Measurements from ENCODE around the gene MICOS13. TPM values are rescaled to one million over a fixed set of nuclear protein-coding genes. Genes with fewer than 3 reads are reported as not detected.

The MICOS13 gene
- total RNA-seq, 1 experiment from 2014 or later: 81.0 TPM

DNA sequence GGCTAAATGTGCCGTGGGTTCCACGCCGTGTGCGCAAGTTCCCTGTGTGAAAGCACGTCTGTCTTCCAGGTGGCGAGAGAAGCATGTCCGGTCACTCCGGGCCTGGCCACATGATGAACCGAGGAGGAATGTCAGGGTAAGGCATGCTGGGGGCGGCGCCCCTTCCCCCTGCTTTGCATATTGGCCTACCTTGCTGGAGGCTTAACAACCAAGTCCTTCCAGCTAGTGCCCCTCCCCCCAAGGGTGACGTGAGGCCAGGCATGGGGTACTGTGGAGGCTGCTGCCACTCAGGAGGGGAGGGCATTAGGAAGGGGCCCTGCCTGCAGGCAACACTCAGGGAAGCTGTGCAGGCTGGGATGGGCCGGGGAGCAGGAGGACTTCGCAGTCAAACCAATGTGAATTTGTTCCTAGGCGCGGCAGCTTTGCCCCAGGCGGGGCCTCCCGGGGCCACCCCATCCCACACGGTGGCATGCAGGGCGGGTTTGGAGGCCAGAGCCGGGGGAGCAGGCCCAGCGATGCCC lies 12.5 kb downstream of the MICOS13 start:
- no peak for DNase-seq (ENCODE audit: low spot score)

DNA sequence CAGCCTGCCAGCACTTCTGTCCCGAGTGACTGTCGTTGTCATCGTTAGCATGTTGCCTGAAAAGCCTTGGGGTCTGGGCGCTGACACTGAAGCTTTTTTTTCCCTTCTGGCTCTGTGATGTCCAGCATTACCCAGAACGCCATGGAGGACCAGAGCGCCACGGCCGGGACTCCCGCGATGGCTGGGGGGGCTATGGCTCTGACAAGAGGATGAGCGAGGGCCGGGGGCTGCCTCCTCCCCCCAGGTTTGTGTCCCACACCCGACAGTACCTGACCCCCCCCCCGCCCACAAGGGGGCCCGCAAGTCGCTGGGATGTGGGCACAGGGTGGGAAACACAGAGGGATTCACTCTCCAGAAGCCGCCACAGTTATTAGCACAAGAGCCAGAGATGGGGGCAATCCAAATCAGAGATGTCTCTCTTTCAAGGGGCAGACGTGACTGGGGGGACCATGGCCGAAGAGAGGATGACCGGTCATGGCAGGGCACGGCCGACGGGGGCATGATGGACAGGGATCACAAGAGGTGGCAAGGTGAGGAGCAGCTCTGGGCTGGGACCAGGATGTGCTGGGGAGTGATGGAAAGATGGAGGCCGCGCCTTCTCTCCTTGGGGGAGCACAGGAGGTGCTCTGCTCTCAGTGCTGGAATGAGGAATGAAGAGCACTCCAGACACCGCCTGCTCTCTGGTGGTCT lies 13.2 kb downstream of the MICOS13 start:
- no peak for DNase-seq (ENCODE audit: low spot score)

DNA sequence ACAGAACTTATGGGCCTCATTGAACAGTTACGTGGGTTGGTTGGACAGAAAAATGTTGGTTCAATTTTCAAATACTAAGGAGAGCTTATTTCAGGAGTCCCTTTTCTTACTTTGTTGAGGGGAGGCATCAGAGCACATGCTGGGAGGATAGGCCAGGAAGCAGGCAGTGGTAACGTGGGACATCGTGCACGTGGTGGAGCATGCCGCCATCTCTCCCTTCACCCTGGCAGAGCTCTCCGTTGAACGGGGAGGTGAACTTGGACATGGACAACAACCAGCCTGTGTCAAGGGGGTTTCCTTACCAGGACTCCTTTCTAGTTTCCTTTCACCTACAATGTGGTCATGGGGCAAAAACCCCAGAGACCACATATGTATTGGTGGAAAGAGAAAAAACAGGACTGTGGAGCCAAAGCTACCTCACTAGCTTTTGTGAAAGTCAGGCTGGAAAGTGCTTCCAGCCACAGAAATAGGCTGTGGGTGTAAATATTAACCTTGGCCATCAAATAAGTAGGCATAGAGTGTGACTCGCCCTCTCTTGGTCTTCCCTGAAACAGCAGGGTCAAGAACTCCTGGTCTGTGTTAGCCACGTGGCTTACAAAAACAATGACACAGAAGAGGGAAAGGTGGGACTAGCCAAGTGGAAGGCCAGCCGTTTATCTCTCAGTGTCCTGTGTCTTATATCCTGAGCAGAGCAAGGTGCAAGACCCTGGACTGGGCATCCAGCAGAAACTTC lies 14.4 kb downstream of the MICOS13 start:
- DNase-seq (ENCODE audit: low spot score): peak; percentile 69

DNA sequence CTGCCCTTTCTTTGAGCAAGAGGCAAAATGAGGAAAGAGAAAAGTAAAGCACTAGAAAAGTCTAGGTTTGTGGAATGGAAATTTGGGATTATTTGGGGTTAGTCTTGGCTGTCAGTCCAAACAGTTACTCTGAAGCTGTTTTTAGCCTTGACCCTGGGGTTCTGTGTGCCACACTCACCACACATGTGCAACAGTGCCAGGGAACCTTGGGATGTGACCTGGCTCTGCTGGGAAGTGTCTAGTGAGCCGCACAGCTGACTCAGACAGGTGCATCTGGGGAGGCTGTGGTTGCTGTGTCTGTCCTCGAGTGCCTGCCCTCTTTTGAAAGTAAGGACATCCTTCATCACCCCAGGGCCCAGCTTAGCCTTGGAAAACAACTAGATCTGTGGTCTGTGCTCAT lies 15.8 kb downstream of the MICOS13 start:
- no peak for DNase-seq (ENCODE audit: low spot score)

DNA sequence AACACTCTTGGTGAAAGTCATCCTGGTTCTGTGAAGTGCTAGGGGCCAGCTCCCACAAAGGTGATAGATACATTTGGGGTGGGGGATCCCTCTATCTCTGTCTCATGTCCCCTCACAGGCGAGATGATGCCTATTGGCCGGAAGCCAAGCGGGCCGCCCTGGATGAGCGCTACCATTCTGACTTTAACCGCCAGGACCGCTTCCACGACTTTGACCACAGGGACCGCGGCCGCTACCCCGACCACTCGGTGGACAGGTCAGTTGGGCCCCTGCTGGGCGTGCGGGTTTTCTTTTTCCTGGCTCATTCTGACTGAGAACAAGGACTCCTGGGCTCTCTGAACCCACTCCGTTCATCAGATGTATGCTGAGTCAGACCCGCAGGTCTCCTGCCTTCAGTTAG lies 16.4 kb downstream of the MICOS13 start:
- DNase-seq (ENCODE audit: low spot score): no peak

DNA sequence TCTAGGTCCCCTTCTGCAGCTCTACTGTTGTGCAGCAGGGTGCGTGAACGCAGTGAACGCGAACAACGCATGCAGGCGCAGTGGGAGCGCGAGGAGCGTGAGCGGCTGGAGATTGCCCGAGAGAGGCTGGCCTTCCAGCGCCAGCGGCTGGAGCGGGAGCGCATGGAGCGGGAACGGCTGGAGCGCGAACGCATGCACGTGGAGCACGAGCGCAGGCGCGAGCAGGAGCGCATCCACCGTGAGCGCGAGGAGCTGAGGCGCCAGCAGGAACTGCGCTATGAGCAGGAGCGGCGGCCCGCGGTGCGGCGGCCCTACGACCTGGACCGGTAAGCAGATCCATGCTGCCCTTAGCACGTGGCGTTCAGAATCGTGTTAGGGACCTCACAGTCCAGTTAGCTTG lies 18.8 kb downstream of the MICOS13 start:
- DNase-seq (ENCODE audit: low spot score): no peak

DNA sequence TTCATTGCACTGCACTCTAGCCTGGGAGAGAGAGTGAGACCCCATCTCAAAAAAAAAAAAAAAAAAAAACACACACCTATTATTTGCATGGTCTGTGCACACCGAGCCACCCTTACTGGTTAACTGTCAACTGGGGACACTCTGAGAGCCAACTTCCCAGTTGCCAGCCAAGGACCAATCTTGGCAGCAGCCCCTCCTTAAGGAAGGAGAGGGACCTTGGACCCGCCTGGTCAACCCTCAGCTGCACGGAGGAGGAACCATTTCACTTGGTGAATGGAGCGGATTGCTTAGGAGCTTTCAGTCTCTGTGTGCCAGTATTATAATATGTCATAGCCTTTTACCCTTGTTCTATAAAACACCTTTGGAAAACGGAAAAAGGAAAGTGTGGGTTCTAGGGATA lies 24.9 kb downstream of the MICOS13 start:
- no peak for DNase-seq (ENCODE audit: low spot score)

DNA sequence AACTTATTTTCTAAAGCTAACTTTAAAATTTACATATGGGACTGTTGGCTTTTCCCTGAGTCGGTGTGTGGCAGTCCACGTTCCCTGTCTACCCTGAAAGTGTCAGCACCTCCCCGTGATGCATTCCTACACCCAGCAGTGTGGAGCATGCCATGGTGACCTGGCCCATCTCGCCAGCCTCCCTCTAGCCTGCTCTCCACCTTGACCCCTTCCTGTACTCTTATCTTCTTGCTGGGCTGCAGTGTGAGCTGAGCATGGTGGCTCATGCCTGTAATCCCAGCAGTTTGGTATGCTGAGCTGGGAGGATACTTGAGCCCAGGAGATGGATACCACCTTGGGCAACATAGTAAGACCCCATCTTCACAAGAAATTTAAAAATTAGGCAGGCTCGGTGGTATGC lies 25.4 kb downstream of the MICOS13 start:
- no peak for DNase-seq (ENCODE audit: low spot score)

DNA sequence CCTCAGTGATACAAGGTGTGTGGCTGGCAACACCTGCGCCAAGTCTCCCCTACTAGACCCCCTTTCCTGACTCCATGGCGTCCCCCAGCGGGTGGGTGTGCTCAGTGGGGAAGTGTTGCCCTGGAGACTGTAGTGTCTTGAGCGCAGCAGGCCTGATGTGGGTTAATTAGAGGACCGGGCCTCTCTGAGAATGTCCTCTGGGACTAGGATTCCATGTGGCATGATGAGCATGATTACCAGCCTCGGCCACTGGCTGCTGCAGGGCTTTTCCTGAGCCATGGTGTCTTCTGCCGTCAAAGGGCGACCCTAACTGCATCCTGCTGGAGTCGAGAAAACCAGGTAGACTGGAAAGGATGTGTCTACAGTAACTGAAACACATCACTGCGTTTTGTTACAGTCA lies 28.1 kb downstream of the MICOS13 start:
- no peak for DNase-seq (ENCODE audit: low spot score)

DNA sequence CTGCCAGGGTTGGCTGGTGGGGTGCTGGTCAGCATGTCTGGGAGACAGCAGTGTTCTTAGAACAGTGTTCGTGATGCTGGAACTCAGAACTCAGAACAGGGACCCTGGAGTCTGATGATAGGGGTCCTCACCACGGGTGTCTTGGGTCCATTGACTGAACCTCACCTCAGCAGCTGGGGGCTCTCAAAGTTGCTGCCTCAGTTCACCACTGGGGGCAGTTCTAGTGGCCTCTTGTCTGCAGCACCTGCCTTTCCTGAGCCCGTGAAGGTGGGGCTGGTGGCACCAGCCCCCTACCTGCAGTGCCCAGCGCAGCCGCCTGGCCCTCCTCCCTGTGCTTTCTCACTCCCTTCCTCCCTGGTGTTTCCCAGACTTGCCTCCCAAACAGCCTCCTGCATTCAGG lies 29.0 kb downstream of the MICOS13 start:
- no peak for DNase-seq (ENCODE audit: low spot score)

DNA sequence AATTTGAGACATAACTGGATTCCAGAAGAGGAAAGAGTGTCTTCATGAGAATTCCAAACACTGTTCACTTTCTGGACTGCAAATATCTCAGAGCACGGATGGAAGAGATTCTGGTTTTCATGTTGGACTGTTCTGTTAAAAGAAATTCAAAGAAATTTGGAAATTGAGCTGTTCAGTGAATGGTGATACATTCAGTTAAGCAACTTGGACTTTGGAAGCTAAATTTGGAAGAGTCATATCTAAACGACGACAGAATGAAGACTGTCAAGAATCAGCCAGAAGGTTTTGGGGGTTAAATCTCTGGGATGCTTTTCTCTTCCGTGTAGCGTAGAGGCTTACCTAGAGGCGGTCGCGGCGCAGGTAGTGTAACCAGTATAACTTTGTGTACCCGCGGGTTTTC lies 31.9 kb downstream of the MICOS13 start:
- DNase-seq (ENCODE audit: low spot score): no peak

DNA sequence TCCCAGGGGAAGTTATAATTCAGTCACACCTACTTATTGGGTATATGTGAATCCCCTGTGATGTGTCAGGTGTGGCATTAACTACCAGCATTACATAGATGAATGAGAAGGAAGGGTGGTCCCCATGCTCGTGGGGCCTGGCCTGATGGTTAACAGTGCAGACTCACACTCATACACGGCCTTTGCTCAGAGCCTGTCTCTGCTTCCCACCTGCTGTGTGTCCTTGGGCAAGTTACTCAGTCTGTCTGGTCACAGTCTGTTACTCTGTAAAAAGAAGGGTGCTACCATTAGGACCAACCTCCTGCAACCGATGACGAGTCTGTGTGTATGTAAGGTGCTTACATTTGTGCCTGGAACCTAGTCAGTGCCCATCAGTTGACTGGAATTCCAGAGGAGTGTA lies 33.6 kb downstream of the MICOS13 start:
- DNase-seq (ENCODE audit: low spot score): no peak

DNA sequence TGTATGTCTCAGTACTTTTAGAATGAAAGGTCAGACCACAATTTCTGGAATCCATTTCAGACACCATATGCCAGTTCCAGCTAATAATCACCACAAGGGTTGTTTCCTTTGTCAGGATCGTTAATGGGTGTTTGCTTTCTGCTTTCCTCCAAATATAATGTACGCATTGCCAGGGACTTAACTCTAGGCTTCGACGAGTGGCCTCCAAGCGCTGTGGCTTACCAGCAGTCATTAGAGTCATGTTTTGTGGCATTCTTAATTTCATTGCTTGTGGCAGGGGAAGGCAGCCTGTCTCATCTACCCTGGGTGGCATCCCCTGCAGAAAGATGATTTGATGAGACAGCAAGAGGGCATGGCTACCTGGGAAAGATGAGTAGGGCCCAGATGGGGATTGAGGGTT lies 34.9 kb downstream of the MICOS13 start:
- no peak for DNase-seq (ENCODE audit: low spot score)

DNA sequence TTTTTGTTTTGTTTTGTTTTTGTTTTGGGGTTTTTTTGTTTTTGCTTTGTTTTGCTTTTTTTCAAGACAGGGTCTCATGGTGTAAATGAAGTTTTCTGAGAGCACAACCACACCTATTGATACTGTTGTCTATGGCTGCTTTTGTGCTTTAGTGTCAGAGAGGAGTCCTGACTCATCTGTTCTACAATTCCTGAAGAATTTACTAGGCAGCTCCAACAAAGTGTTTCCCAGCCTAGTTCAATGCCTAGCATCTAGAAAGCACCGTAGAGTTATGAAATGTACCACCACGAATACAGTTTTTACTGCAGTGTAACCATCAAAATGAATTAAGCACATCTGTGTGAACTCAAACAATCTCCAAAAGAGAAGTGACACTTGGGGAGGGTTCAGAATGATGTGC lies 36.3 kb downstream of the MICOS13 start:
- DNase-seq (ENCODE audit: low spot score): no peak

DNA sequence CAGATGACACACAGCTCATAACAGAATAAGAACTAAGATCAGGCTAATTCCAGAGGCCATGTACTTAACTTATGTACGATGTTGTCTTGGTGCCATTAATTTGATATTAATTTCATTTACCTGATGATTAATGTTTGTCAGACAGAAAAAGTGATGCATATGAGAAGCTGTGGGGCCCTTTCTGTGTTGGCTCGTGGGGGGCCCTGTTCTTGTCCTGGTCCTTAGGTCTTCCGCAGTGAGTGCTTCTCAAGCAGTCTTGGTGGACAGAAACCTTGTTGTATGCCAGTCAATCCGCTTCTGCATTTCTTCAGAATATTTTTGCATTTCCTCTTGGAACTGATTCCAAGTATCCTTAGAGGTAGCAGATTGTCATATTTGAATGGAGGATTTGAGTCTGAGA lies 37.3 kb downstream of the MICOS13 start:
- no peak for DNase-seq (ENCODE audit: low spot score)

DNA sequence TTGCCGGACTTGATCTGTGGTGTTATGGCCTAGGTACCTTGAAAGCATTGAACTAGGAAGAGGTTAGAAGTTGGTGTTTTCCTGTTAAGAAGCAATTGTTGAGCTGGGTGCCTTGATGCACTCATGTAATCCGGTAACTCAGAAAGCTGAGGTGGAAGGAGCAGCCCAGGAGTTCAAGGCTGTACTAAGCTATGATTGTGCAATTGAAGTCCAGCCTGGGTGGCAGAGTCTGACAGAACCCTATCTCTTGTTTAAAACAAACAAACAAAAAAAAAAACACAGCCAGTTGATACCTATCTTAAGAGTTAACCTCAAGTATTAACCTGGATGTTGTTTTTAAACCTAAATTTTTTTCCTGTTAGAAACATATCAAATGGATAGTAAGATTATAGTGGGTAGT lies 38.1 kb downstream of the MICOS13 start:
- no peak for DNase-seq (ENCODE audit: low spot score)

DNA sequence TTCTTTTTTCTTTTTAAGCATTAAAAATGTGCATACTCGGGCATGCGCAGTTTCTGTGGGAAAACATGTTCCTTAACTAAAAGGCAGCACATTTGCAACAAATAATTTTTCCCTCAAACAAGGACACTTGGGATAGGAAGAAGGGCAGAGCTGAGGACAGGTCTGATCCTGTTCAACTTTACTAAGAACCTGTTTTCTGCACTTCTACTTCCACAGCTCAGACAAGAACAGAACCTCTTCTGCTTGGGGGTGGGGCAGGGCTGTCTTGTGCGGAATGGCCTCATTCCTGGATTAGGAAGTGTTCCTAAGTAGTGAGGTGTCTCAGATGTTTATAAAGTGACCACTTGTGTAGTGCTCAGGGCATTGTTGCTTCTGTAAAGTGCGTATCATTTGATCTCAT lies 39.1 kb downstream of the MICOS13 start:
- DNase-seq (ENCODE audit: low spot score): no peak

DNA sequence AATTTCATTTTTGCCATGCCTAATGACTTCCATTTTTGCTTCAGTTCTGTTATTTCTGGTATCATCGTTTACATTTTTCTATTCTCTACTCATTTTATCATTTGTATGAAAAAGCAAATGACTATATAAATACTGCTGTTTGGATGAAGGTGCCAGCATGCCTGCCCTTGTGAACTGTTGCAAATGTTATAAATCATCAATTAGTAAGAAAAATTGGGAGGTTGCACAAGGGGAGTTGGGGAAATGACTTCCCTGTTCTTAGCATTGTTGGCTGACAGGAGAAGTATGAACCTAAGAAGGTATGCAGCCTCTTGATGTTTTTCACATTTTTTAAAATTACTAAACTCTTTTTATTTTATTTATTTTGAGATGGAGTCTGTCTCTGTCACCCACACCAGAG lies 42.3 kb downstream of the MICOS13 start:
- no peak for DNase-seq (ENCODE audit: low spot score)

DNA sequence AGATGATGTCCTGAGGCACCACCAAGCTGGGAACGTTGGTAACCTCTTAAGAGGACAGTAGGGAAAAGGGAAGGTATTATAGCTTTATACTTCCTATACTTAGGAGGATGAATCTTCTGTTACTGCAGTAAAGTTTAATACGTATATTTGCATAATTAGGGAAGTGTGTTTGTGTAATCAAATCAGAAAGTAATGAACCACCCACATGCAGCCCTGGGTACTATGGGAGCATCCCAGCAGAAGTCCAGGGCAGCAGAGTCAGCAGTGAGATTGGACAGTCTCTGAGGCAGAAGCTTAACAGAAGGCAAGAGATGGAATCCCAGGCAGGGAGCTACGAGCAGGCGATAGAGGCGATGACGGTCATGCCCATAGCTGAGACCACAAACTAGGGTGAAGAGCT lies 44.9 kb downstream of the MICOS13 start:
- no peak for DNase-seq (ENCODE audit: low spot score)

DNA sequence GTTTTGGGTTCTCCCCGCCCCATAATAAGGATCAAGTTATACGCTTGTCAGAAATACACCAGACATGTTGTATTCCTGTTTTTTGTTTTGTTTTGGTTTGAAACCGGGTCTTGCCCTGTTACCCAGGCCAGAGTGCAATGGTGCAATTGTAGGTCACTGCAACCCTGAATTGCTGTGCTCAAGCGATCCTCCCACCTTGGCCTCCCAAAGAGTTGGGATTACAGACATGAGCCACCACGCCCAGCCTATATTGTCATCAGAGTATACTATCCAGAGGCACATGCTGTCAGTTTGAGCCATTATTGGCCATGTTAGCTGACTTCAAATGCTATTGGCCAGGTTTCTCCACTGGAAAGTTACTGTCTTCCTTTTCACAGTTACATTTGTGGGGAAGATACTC lies 47.7 kb downstream of the MICOS13 start:
- no peak for DNase-seq (ENCODE audit: low spot score)

DNA sequence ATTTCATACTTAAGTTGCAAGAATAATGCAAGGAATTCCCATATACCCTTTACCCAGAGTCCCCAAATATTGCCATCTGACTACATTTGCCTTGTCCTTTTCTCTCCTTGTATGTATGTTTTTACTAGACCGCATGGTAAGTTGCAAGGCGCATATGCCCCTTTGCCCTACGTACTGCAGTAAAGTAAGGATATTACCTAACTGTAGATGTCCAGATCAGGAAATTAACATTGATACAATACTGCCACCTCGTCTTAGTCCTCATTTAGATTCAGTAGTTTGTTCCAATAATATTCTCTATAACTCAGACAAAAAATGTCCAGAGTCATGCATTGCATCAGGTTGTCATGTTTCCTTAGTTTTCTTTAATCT lies 48.1 kb downstream of the MICOS13 start:
- no peak for DNase-seq (ENCODE audit: low spot score)

DNA sequence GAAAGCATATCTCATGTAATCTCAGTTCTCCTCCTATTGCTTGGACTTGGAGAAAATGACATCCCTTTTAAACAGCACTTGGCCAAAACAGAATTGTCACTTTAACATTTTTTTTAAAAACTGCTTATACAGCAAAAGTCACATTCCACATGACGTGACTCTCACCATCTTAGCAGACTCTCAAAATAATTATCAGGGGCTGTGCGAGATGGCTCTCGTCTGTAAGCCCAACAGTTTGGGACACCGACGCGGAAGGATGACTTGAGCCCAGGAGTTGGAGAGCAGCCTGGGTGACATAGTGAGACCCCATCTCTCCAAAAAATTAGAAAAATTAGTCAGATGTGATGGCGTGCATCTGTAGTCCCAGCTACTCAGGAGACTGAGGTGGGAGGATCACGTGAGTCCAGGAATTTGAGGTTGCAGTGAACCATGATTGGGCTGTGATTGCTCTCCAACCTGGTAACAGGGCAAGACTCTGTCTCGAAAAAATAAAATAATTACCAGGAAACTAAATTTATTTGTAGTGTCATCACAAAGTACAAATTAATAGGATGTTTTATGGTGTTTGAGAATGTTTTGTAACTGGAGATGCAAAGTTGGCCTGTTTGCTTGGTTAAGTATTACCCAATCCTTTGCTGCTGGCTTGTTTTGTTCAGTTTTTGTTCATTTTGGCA lies 48.6 kb downstream of the MICOS13 start:
- DNase-seq (ENCODE audit: low spot score): no peak

DNA sequence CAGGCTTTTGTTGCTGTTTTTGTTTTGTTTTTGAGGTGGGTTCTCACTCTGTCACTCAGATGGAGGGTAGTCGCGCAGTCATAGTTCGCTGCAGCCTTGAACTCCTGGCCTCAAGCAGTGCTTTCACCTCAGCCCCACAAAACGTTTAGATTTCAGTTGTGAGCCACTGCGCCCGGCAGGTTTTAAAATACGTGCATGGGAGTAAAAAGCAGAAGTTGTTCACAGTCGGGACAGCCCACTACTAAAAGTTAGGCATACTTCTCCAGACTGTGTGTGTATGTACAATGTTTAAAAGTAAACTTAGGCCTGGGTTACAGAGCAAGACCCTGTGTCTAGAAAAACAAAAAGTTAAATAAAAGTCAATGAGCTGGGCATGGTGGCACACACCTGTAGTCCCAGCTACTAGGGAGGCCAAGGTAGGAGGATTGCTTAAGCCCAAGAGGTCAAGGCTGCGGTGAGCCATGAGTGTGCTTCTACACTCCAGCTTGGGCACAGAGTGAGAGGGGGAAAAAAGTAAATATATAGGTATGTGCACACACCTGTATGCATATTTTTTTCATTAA lies 51.3 kb downstream of the MICOS13 start:
- no peak for DNase-seq (ENCODE audit: low spot score)
